Ishikawa (cell line): ENCODE data around the gene DOCK2.

Source experiments
- CEBPB ChIP-seq: IDR thresholded peaks from 2 replicates; pipeline ENCODE4 v1.6.1; 2012
- CREB1 ChIP-seq: IDR thresholded peaks from 2 replicates; pipeline ENCODE4 v1.6.1; 2012; ENCODE audit warnings: low read depth
- EGR1 ChIP-seq: IDR thresholded peaks from 2 replicates; pipeline ENCODE4 v1.6.1; 2012
- EP300 ChIP-seq: IDR thresholded peaks from 2 replicates; pipeline ENCODE4 v1.6.1; 2012; ENCODE audit warnings: borderline replicate concordance
- FOXM1 ChIP-seq: IDR thresholded peaks from 2 replicates; pipeline ENCODE4 v1.6.1; 2012; ENCODE audit warnings: low read depth, borderline replicate concordance
- NFIC ChIP-seq: IDR thresholded peaks from 2 replicates; pipeline ENCODE4 v1.6.1; 2012
- RAD21 ChIP-seq: IDR thresholded peaks from 2 replicates; pipeline ENCODE4 v1.6.1; 2012; ENCODE audit warnings: low read depth
- TAF1 ChIP-seq: IDR thresholded peaks from 2 replicates; pipeline ENCODE4 v1.6.1; 2012; ENCODE audit warnings: low read depth, mild to moderate bottlenecking
- TCF12 ChIP-seq: IDR thresholded peaks from 2 replicates; pipeline ENCODE4 v1.6.1; 2012; ENCODE audit warnings: low read depth
- TEAD4 ChIP-seq: IDR thresholded peaks from 2 replicates; pipeline ENCODE4 v1.6.1; 2012
- YY1 ChIP-seq: IDR thresholded peaks from 2 replicates; pipeline ENCODE4 v1.6.1; 2012; ENCODE audit warnings: low read depth
- ZBTB7A ChIP-seq: IDR thresholded peaks from 2 replicates; pipeline ENCODE4 v1.6.1; 2012; ENCODE audit warnings: low read depth
- TF ChIP-seq, protein P1 (sequence below): IDR thresholded peaks from 2 replicates; pipeline ENCODE4 v1.6.1; 2012
- TF ChIP-seq, protein P2 (sequence below): IDR thresholded peaks from 2 replicates; pipeline ENCODE4 v1.6.1; 2012; ENCODE audit warnings: low read depth, mild to moderate bottlenecking
- TF ChIP-seq, protein P3 (sequence below): IDR thresholded peaks from 2 replicates; pipeline ENCODE4 v1.6.1; 2012

DOCK2 gene

DNA sequence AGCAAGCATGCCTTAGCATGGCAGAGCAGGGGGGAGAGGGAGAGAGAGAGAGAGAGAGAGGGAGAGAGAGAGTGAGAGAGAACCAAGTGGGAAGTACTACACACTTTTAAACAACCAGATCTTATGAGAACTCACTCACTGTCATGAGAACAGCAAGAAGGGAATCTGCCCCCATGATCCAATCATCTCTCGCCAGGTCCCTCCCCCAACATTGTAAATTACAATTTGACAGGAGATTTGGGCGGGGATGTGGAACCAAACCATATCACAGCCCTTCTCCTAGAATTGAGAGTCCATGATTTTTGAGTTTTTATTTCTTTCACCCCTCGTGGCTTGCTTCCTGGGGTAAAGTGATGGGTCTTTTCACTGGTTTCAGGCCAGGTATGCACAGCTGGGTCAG lies 98.8 kb downstream of the DOCK2 start:
- TF ChIP-seq EGR1, result no peak
- TF ChIP-seq EP300, result no peak
- no peak for TF ChIP-seq CEBPB
- TF ChIP-seq, protein P1, sequence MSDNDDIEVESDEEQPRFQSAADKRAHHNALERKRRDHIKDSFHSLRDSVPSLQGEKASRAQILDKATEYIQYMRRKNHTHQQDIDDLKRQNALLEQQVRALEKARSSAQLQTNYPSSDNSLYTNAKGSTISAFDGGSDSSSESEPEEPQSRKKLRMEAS, result no peak
- TF ChIP-seq RAD21, result no peak
- TF ChIP-seq TEAD4, result no peak
- TF ChIP-seq, protein P2, sequence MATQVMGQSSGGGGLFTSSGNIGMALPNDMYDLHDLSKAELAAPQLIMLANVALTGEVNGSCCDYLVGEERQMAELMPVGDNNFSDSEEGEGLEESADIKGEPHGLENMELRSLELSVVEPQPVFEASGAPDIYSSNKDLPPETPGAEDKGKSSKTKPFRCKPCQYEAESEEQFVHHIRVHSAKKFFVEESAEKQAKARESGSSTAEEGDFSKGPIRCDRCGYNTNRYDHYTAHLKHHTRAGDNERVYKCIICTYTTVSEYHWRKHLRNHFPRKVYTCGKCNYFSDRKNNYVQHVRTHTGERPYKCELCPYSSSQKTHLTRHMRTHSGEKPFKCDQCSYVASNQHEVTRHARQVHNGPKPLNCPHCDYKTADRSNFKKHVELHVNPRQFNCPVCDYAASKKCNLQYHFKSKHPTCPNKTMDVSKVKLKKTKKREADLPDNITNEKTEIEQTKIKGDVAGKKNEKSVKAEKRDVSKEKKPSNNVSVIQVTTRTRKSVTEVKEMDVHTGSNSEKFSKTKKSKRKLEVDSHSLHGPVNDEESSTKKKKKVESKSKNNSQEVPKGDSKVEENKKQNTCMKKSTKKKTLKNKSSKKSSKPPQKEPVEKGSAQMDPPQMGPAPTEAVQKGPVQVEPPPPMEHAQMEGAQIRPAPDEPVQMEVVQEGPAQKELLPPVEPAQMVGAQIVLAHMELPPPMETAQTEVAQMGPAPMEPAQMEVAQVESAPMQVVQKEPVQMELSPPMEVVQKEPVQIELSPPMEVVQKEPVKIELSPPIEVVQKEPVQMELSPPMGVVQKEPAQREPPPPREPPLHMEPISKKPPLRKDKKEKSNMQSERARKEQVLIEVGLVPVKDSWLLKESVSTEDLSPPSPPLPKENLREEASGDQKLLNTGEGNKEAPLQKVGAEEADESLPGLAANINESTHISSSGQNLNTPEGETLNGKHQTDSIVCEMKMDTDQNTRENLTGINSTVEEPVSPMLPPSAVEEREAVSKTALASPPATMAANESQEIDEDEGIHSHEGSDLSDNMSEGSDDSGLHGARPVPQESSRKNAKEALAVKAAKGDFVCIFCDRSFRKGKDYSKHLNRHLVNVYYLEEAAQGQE, result no peak
- TF ChIP-seq YY1, result no peak
- TF ChIP-seq ZBTB7A, result no peak
- TF ChIP-seq TCF12, result no peak
- no peak for TF ChIP-seq NFIC
- no peak for TF ChIP-seq CREB1
- TF ChIP-seq, protein P3, sequence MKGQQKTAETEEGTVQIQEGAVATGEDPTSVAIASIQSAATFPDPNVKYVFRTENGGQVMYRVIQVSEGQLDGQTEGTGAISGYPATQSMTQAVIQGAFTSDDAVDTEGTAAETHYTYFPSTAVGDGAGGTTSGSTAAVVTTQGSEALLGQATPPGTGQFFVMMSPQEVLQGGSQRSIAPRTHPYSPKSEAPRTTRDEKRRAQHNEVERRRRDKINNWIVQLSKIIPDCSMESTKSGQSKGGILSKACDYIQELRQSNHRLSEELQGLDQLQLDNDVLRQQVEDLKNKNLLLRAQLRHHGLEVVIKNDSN, result no peak
- TF ChIP-seq FOXM1, result no peak
- no peak for TF ChIP-seq TAF1

DNA sequence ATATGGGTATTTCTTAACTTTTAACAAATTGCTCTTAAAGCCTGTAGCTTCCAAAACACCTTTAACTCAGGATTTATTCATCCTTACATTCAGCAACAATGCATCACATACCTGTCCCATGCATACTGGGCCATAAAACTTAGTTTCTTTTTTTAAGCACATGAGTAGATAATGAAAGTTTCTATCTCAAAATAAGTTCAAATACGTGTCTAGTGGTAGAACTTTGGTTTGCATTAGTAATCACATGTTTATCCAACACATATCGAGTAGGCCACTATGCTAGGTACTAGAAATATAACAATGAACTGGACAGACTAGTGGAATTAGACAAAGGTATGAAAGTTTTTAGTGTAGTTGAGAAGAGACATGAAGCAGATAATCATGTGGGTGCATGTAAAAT lies 99.6 kb downstream of the DOCK2 start:
- TF ChIP-seq YY1 (no peak), EP300 (no peak), EGR1 (no peak), CEBPB (no peak), TCF12 (no peak), FOXM1 (no peak), CREB1 (no peak), ZBTB7A (no peak), RAD21 (no peak), TEAD4 (no peak), TAF1 (no peak), NFIC (no peak)
- TF ChIP-seq, protein P3, result no peak
- TF ChIP-seq, protein P2, result no peak
- TF ChIP-seq, protein P1, result no peak

DNA sequence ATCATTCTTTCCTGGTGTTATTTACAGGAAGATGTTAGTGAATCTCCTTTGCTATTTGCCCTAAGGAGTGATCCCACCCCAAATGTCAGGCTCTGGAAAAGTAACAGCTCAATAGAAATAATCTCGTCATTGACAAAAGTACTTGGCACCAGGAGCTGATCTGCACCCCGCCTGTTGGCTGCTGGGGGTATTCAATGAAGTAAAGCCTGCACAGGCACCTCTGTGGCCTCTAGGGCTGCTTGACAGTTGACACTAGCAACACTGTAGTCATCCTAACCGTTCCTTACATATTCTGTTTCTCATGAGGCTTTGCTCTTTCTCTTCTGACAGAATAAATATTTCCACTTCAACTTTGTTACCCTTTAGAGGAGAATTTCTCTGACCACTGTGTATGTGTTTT lies 103.4 kb downstream of the DOCK2 start:
- no peak for TF ChIP-seq TCF12
- no peak for TF ChIP-seq CEBPB
- TF ChIP-seq, protein P2, result no peak
- no peak for TF ChIP-seq NFIC
- TF ChIP-seq EP300, result no peak
- no peak for TF ChIP-seq RAD21
- TF ChIP-seq YY1, result no peak
- TF ChIP-seq TEAD4, result no peak

DNA sequence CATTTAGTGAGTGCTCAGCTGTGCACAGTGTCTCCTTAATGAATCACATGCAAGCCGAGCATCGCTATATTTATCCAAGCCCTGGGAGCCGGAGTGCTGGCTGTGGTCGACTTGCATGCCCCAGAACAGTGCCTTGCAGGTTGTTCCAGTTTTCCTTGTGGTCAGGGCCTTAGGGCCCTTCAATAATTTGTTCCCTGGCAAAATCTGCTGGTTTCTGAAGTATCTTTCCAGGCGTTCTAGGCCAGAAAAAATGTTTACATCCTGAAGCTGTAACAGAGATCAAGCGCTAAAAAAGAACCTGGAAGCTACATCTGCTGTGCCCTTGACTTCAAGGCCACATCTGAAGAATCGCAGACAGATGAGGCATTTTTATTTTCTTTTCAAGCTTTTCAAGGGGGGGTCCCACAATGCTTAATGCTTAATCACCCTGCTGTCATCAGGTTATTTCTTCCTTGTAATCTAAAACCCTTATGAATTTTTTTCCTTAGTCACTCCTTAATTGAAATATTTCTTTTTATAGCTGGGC lies 105.8 kb downstream of the DOCK2 start:
- no peak for TF ChIP-seq EGR1
- TF ChIP-seq NFIC, result no peak
- no peak for TF ChIP-seq CEBPB
- TF ChIP-seq TAF1, result no peak

DNA sequence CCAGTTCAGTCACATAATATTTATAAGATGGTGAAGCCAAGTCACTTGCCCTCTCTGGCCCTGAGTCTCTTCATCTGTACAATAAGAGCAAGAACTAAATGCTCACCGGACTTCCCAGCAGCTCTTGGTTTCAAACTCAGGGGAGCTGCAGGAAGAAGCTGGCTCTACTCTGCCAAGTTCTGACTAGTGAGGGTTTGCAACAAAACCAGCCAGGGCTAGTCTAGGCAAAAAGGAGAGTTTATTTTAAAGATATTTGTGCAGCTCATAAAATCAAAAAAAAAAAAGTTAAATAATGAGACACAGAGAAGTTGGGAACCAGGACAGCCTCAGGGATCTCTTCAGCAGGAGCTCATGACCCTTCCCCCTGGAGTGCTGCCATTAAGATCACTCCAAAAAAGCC lies 107.3 kb downstream of the DOCK2 start:
- no peak for TF ChIP-seq ZBTB7A
- no peak for TF ChIP-seq RAD21
- TF ChIP-seq NFIC, result no peak
- TF ChIP-seq TAF1, result no peak
- TF ChIP-seq, protein P3, result no peak
- TF ChIP-seq, protein P1, result no peak
- no peak for TF ChIP-seq TCF12
- no peak for TF ChIP-seq TEAD4
- no peak for TF ChIP-seq CEBPB
- TF ChIP-seq YY1, result no peak
- TF ChIP-seq, protein P2, result no peak
- no peak for TF ChIP-seq FOXM1
- TF ChIP-seq CREB1, result no peak
- no peak for TF ChIP-seq EP300
- no peak for TF ChIP-seq EGR1
